GM12872 (cell line): ENCODE data around the gene PRDM9.

ENCODE experiments used
- TF ChIP-seq, protein P1 (sequence below): IDR thresholded peaks from 3 replicates; pipeline ENCODE4 v1.5.1; 2011; ENCODE audit warnings: low read depth, mild to moderate bottlenecking, low read length, moderate library complexity; ENCODE audit not compliant: insufficient read depth

The PRDM9 gene

DNA sequence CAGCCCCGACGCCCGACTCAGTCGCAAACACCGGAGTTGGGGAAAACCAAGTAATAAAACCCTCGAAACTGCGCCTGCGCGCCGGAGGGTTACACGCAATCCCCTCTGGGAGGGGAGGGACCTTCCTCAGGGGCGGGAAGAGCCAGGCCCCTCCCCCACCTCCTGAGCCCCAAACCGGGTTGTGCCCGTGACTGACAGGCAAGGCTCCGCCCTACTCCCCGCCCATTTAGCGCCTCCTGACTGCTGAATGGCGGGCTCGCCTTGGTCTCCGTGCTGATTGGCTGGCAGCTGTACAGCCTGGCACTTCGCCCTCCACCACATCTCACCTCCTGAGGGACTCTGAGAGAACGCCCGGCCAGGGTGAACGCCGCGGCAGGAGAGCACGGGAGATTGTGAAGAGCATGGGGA lies at the start of gene PRDM9:
Gene PRDM9, plus strand, starts transcription at position 332 of the 408 bp plus-strand sequence. CDS start 1,425 bp downstream, outside the sequence.
- TF ChIP-seq, protein P1, sequence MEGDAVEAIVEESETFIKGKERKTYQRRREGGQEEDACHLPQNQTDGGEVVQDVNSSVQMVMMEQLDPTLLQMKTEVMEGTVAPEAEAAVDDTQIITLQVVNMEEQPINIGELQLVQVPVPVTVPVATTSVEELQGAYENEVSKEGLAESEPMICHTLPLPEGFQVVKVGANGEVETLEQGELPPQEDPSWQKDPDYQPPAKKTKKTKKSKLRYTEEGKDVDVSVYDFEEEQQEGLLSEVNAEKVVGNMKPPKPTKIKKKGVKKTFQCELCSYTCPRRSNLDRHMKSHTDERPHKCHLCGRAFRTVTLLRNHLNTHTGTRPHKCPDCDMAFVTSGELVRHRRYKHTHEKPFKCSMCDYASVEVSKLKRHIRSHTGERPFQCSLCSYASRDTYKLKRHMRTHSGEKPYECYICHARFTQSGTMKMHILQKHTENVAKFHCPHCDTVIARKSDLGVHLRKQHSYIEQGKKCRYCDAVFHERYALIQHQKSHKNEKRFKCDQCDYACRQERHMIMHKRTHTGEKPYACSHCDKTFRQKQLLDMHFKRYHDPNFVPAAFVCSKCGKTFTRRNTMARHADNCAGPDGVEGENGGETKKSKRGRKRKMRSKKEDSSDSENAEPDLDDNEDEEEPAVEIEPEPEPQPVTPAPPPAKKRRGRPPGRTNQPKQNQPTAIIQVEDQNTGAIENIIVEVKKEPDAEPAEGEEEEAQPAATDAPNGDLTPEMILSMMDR: no peak

GRCh38 chr5:23457780-23458179 lies 49.6 kb upstream of the PRDM9 start:
- TF ChIP-seq, protein P1: no peak

GRCh38 chr5:23459214-23459613 lies 48.2 kb upstream of the PRDM9 start:
- TF ChIP-seq, protein P1: no peak

DNA sequence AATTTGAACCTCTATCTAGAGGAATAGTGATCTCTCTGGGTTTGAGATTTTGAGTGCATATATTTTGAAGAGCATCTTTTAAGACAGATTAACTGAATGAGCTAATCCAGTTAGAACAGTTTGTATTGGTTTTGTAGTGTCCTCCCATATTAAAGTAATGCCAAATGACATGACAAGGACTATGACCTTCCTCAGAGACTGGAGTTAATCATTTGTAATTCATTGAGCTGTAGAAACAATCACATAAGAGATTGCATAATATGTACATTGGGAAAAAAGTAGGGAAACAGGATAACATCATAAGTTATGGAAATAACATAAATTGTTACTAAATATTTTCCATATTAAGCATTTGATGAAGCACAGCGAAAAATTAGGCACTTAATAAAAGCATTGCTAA lies 45.8 kb upstream of the PRDM9 start:
- TF ChIP-seq, protein P1: no peak

DNA sequence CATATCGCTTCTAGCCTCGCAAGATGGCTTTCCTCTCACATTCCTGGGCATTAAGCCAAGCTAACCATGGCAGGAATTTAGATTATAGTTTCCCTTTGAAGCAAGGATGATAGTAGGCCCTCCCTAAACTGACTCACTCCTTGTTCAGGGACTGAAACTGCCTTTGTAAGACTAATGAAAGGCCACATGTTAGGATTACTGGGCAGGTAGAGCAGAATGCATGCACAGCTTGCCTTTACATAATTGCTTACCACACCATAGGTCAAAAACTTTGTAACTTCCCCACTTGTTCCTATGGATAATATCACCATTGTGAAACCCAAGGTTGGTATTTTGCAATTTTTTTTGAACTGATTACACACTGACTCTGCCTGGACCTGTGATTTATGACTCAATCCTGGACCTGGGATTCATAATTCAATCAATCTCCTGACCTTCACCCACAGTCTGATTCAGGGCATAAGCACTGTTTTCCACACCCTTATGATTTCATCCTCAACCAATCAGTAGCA lies 41.0 kb upstream of the PRDM9 start:
- TF ChIP-seq, protein P1: no peak

DNA sequence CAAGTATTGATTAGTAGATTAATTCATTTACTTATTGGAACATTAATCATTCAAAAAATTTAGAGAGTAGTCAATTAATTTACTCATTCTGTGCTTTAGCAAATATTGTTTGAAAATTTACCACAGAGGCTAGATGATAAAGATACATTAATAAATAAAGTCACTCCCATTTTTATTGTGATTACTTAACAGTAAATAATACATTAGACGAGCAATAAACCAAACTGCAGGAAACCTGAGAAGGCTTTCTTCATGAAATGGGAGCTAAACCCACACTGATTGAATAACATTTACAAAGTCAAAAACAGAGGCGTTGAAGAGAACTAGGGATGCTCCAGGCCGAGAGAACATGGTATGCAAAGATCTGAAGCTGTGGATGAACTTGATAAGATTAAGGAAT lies 38.8 kb upstream of the PRDM9 start:
- TF ChIP-seq, protein P1: no peak

DNA sequence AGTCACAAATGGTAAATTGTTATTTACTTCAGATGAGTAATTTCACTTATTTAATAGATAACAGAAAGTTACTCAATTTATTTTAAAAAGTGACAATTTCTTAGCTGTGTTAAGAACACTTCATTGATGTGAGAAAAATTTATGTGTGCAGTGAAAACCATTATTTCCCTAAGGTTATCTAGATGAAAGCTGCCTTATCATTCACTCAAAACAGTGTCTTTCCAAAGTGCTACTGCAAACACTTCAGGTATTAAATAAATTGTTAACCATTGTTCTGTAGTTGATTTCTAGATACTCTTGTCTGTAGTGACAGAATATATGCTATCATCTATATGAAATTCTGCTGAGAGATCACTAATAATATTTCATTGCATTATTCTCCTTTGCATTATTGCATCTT lies 33.5 kb upstream of the PRDM9 start:
- TF ChIP-seq, protein P1: no peak

- TF ChIP-seq, protein P1: no peak
Measured at GRCh38 chr5:23474315-23474714, 33.1 kb upstream of the PRDM9 start.
